SIG-M5 (cell line): ENCODE data around the gene YJEFN3.
A peak's percentile ranks its signal among the peaks of the same experiment; 100 is the strongest.

Experiments used
- DNase-seq: peaks from one replicate; lab custom pipeline; 2025; lab: John Stamatoyannopoulos, UW

The YJEFN3 gene

GRCh38 chr19:19498255-19498991 is 30.3 kb upstream of the YJEFN3 start:
- no peak for DNase-seq

DNA sequence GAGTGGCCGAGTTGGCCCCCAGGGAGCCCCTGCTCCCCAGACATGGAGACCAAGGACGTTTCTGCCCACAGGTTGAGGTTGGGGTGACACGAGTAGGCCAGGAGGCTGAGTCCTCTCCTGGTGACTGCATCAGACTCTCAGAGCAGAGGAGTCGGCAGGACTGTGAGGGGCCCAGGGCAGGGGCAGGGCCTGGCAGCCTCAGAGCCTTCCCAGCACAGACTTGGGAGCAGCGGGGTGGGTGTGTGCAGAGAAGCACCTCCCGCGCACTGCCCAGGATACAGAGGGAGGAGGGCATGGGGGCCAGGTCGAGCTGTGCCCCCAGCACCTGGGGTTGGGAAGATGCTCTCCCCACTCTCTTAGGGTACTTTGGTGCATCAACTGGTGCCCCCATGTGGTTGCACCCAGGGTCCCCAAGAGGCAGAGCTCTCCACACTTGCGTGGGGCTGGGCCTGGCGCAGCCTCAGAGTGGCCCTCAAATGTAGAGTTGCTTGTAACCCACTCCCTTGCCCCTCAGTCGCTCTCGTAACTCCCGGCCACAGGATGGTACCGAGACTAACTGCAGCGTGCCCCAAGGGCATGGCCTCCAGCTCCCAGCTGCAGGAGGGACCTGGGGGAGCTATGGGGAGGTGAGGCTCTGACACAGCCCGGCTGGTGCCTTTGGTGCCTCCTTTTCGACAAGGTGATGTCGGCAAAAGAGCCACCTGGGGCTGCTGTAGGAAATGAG is 29.3 kb upstream of the YJEFN3 start:
- DNase-seq = no peak

DNA sequence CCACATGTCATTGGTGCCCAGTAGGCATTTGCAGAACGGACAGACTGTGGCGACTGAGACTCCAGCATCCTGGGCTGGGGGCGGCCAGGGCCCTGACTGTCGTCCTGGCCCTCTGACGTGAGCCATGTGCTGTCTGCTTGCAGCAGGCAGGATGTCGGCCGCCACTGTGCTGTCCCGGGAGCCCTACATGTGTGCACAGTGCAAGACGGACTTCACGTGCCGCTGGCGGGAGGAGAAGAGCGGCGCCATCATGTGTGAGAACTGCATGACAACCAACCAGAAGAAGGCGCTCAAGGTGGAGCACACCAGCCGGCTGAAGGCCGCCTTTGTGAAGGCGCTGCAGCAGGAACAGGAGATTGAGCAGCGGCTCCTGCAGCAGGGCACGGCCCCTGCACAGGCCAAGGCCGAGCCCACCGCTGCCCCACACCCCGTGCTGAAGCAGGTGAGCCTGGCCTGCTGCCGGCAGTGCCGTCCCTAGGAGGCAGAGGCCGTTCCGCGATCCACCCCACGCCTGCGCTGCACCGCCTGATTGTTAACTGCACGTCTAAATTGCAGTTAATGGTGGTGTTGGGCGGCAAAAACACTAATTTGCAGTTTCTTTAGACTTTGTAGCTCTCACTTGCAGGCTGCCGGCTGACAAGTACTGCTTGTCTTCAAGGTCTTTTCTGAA is 27.6 kb upstream of the YJEFN3 start:
- DNase-seq = no peak

- no peak for DNase-seq
Observed at GRCh38 chr19:19501798-19502197, 26.9 kb upstream of the YJEFN3 start.

DNA sequence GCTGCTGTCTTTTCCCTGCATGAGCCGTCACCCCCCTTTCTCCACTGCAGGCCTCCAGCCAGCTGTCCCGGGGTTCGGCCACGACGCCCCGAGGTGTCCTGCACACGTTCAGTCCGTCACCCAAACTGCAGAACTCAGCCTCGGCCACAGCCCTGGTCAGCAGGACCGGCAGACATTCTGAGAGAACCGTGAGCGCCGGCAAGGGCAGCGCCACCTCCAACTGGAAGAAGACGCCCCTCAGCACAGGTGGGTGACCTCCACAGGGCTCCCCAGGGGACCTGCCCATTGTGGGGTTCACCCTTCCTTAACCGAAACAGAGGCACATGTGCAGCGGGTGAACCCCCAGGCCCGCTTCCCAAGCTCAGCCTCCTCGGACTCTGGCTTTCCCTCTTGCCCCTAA is 26.4 kb upstream of the YJEFN3 start:
- no peak for DNase-seq

DNA sequence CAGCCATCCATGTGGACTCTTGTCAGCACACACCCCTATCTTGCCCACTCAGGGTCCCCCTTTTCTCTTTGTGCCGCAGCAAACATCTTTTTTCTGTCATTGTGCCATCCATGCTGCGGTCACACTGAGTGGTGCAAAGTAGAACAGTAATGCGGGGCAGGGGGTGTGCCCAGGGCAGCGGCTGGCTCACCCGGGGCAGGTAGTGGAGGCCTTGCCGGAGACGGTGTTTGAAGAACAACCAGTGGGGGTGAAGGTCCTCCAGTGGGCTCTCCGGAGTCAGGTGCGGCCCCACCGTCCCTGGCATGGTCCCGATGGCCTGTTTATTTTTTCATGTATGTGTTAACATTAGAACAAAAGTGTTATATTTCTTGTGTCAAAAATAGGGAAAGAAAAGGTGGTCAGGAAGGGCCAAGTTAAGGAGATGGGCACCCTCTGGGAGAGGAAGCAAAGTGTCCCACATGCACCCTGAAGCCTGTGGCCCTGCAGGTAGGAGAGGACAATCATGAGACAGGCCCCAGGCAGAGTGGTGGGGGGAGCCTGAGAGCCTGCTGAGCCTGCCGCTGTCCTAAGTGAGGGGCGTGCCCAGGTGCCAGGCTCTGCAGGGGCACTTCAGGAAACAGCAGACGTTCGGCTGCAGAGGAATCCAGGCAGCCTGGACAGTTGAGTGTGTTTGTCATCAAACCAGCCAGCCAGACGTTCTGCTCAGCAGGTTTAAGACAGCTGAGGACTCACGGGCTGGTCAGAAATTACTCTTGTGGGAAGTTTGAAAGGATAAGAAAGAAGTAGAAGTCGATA is 25.7 kb upstream of the YJEFN3 start:
- DNase-seq = no peak

GRCh38 chr19:19504754-19505668 is 23.7 kb upstream of the YJEFN3 start:
- no peak for DNase-seq

DNA sequence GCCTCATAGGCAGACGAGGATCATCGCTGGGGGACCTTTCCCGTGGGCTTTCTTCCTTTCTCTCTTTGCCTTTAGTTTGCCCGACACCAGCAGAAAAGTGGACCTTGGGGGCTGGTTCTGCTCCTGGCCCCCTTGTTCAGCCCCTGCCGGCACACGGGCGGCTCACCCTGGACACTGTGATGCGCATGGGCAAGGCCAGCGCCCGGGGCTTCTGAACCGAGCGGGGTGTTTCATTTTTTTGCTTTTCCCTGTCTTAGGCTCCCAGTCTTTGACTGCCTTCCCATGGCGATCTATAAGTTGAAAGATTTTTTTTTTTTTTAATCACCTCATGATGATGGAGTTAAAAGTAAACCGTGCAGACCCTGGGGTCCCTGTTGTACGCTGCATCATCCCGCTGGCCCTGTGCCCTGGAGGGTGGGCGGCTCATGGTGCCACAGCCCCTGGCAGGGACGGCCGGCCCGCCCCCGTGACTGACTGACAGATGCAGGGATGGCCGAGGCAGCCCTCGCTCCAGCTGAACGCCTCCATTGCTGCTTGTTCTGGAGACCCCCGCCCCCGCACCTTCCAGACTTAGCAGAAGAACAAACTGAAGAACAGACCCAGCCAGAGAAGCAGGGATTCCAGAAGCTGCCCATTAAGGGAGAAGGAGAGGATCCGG is 22.9 kb upstream of the YJEFN3 start:
- DNase-seq = no peak

GRCh38 chr19:19506592-19506991 is 22.1 kb upstream of the YJEFN3 start:
- no peak for DNase-seq

DNA sequence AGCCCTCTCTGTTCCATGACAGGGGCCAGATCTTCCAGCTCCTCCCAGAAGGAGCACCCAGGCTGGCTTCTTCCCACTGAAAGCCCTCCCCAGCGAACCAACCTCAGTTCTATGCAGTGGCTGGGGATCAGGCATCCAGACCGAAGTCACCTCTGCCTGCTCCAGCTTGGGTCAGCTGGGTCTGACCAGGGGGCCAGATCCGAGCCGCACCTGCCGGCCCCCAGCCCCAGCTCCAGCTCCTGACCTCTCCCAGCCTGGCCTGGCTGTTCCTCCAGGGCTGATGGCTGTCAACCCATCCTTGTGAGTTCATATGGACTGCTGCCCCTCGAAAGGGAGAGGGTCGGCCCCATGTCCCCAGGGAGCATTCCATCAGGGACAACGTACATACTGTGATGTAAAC is 21.4 kb upstream of the YJEFN3 start:
- no peak for DNase-seq

GRCh38 chr19:19508217-19508616 is 20.5 kb upstream of the YJEFN3 start:
- DNase-seq = no peak

DNA sequence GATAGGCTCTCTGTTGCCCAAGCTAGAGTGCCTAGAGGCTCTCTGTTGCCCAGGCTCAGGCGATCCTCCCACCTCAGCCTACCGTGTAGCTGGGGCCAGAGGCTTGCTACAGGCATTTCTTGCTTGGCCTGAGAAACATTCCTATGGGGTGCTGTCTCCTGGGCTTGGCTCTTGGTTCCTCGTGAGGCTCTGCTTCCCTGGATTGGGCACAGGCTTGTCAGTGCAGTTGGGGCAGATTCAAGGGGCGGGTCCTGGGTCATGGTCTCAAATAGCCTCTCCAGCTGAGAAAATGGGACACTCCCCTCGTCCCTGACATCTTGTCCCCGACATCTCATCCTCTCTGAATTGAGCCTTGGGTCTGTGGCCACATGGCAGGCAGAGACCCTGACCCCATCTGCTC is 18.3 kb upstream of the YJEFN3 start:
- no peak for DNase-seq

DNA sequence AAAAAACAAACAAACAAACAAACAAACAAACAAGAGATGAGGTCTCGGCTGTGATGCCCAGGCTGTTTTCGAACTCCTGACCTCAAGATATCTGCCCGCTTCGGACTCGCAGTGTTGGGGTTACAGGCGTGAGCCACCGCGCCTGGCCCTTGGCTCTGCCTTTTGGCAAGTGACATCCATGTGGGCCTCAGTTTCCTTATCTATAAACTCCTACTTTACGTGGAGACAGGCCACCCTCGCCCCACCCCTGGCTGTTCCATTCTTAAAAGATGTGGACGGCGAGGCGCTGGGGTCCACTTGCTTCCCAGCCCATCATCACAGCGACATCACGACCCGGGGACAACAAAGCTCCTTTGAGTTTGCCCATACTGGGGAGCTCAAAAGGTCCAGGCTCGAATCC is 15.0 kb upstream of the YJEFN3 start:
- no peak for DNase-seq

- no peak for DNase-seq
Observed at GRCh38 chr19:19514215-19514657, 14.5 kb upstream of the YJEFN3 start.

GRCh38 chr19:19514881-19515641 is 13.7 kb upstream of the YJEFN3 start, which contains the start of gene TSSK6:
Gene TSSK6 (minus strand): TSS chr19:19515548. CDS start chr19:19515427, 121 bp downstream.
- no peak for DNase-seq

- DNase-seq = peak; percentile 29
Observed at GRCh38 chr19:19515642-19516519, 12.8 kb upstream of the YJEFN3 start, which contains the start of gene NDUFA13. Gene NDUFA13 (plus strand): TSS chr19:19516225. CDS start chr19:19516239, 14 bp downstream.

DNA sequence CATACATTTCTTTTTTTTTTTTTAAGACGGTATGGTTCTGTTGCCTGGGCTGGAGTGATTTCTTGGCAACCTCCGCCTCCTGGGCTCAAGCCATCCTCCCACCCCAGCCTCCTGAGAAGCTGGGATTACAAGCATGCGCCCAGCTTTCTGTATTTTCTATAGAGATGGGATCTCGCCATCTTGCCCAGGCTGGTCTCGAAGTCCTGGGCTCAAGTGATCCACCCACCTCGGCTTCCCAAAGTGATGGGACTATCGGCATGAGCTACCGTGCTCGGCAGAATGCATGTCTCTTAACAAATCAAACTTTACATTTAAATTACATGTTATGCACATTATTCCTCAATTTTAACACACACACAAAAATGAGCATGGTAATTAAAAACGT is 11.5 kb upstream of the YJEFN3 start:
- no peak for DNase-seq

GRCh38 chr19:19520989-19521388 is 7.7 kb upstream of the YJEFN3 start:
- DNase-seq = no peak

DNA sequence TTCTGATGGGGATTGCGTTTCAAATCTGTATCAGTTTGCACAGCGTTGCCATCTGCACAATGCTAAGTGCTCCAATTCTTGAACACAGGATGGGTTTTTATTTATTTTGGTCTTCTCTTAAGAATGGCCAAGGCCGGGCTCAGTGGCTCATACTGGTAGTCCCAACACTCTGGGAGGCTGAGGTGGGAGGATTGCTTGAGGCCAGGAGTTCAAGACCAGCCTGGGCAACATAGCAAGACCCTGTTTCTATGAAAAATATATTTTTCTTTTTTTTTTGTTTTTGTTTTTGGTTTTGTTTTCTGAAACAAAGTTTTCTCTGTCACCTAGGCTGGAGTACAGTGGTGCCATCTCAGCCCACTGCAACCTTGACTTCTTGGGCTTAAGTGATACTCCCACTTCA is 5.5 kb upstream of the YJEFN3 start:
- DNase-seq = no peak
